NCI-H748 (cell line): ENCODE data around the gene BUB1.
"Not testable (repeated sequence)": the region's sequence is repeated elsewhere in the genome, so short reads cannot be mapped to it uniquely, and the experiment has no call there.

Experiments
- DNase-seq: peaks from one replicate; lab custom pipeline; 2025; ENCODE audit not compliant: unreplicated experiment; lab: John Stamatoyannopoulos, UW

BUB1 gene

GRCh38 chr2:110691612-110692258 lies 13.9 kb upstream of the BUB1 start:
- DNase-seq: no peak

- DNase-seq: no peak
Measured at GRCh38 chr2:110690083-110690965, 12.5 kb upstream of the BUB1 start.

- DNase-seq: no peak
Measured at GRCh38 chr2:110688594-110689091, 10.8 kb upstream of the BUB1 start.

GRCh38 chr2:110687775-110688484 lies 10.1 kb upstream of the BUB1 start:
- not testable (repeated sequence) for DNase-seq

- no peak for DNase-seq
Measured at GRCh38 chr2:110682872-110683271, 5.0 kb upstream of the BUB1 start.

GRCh38 chr2:110682267-110682666 lies 4.4 kb upstream of the BUB1 start:
- no peak for DNase-seq

- DNase-seq: no peak
Measured at GRCh38 chr2:110680709-110681108, 2.8 kb upstream of the BUB1 start.

- DNase-seq: no peak
Measured at GRCh38 chr2:110679865-110680264, 2.0 kb upstream of the BUB1 start.

- DNase-seq: no peak
Measured at GRCh38 chr2:110679337-110679707, 1.5 kb upstream of the BUB1 start.

GRCh38 chr2:110678457-110679336 lies 834 bp upstream of the BUB1 start:
- DNase-seq: peak; percentile 45

- no peak for DNase-seq
Measured at GRCh38 chr2:110677080-110677479, 783 bp downstream of the BUB1 start.

- DNase-seq: no peak
Measured at GRCh38 chr2:110675679-110676078, 2.2 kb downstream of the BUB1 start.

GRCh38 chr2:110674620-110675555 lies 3.0 kb downstream of the BUB1 start:
- DNase-seq: no peak

GRCh38 chr2:110673201-110673600 lies 4.7 kb downstream of the BUB1 start:
- no peak for DNase-seq

GRCh38 chr2:110670826-110671225 lies 7.0 kb downstream of the BUB1 start:
- no peak for DNase-seq

GRCh38 chr2:110669079-110669478 lies 8.8 kb downstream of the BUB1 start:
- DNase-seq: no peak

GRCh38 chr2:110667071-110667470 lies 10.8 kb downstream of the BUB1 start:
- DNase-seq: no peak

GRCh38 chr2:110664135-110664534 lies 13.7 kb downstream of the BUB1 start:
- no peak for DNase-seq

GRCh38 chr2:110662560-110662959 lies 15.3 kb downstream of the BUB1 start:
- DNase-seq: no peak

GRCh38 chr2:110660558-110660957 lies 17.3 kb downstream of the BUB1 start:
- no peak for DNase-seq
